Vagina (tissue), 2 donors: ENCODE data around the gene PM20D1. TPM values are rescaled to one million over a fixed set of nuclear protein-coding genes. Genes with fewer than 3 reads are reported as not detected.

ENCODE experiments used
- DNase-seq, 2 donors: peaks; one replicate each; pipeline ENCODE4 v3.0.0-alpha.2; 2017; ENCODE audit errors: extremely low spot score in 2 of 2
- H3K27ac ChIP-seq: fragments of 200-600 bp; sonication (generic); one replicate; pipeline ENCODE4 v1.5.1; 2019
- H3K27me3 ChIP-seq: fragments of 200-600 bp; sonication (generic); one replicate; pipeline ENCODE4 v1.5.1; 2019
- H3K36me3 ChIP-seq, 2 donors: fragments of 200-600 bp; sonication (generic); one replicate each; pipeline ENCODE4 v1.5.1; 2017 to 2019
- H3K4me1 ChIP-seq: fragments of 200-600 bp; sonication (generic); one replicate; pipeline ENCODE4 v1.5.1; 2019
- H3K4me3 ChIP-seq, 2 donors: fragments of 200-600 bp; sonication (generic); 1 replicate in 1 of 2; 2 replicates in 1 of 2; pipeline ENCODE4 v1.5.1; 2016 to 2019
- H3K9me3 ChIP-seq: fragments of 200-600 bp; sonication (generic); one replicate; pipeline ENCODE4 v1.5.1; 2019
- POLR2A ChIP-seq, 2 donors: fragments of 450-650 bp; IDR thresholded peaks; one replicate each; pipeline ENCODE4 v1.6.1; 2017; ENCODE audit warnings: antibody characterized with exemption in 2 of 2, mild to moderate bottlenecking in 2 of 2, moderate library complexity in 2 of 2
- POLR2AphosphoS5 ChIP-seq, 2 donors: sonication (generic); formaldehyde crosslinking; IDR thresholded peaks; one replicate each; pipeline ENCODE4 v1.9.0; 2017; ENCODE audit warnings: antibody characterized with exemption in 2 of 2, mild to moderate bottlenecking in 2 of 2, low read depth in 1 of 2; ENCODE audit not compliant: insufficient read depth in 1 of 2
- intact Hi-C: fragments of 100-400 bp; cut with DNase I; formaldehyde crosslinking; loops from one replicate; pipeline ENCODE4 v1.15.1; 2023
- total RNA-seq: library from RNA; depleted of rRNA; stranded (reverse); fragments of >200 nt; gene quantifications from one replicate; pipeline ENCODE4 v1.2.3, GENCODE V29; 2016
- TF ChIP-seq, protein P1 (sequence below), 3 experiments: fragments of 450-650 bp in 2 of 3; fragments of 200-600 bp in 1 of 3; sonication (generic) in 1 of 3; IDR thresholded peaks; one replicate each; pipeline ENCODE4 v1.5.1; 2017 to 2019; ENCODE audit warnings: antibody characterized with exemption in 3 of 3, mild to moderate bottlenecking in 2 of 3, moderate library complexity in 2 of 3

Gene PM20D1
- total RNA-seq, 1 donor from 2014 or later = not detected

GRCh38 chr1:205794011-205794730 is 55.8 kb downstream of the PM20D1 start:
- Histone ChIP-seq H3K27me3 (no peaks in the 10 kb centered on the region), H3K27ac (no peak overlapping the region), H3K4me3 (no peak overlapping the region), H3K36me3 (peaks cover 0 to 62% of the 10 kb centered on the region in 2 donors), H3K4me1 (no peaks in the 10 kb centered on the region), H3K9me3 (no peaks in the 10 kb centered on the region)
- no peak for DNase-seq
- intact Hi-C loops = loop anchor here (10.0 kb wide), 2 partner anchors 181 to 311 kb away; no protein-coding TSS in a partner anchor
- TF ChIP-seq POLR2AphosphoS5 (IDR thresholded peaks at IDR 0.05; ENCODE audit: insufficient read depth in 1 of 2, low read depth in 1 of 2) (no peak), POLR2A (IDR thresholded peaks at IDR 0.05) (no peak)
- TF ChIP-seq, protein P1, sequence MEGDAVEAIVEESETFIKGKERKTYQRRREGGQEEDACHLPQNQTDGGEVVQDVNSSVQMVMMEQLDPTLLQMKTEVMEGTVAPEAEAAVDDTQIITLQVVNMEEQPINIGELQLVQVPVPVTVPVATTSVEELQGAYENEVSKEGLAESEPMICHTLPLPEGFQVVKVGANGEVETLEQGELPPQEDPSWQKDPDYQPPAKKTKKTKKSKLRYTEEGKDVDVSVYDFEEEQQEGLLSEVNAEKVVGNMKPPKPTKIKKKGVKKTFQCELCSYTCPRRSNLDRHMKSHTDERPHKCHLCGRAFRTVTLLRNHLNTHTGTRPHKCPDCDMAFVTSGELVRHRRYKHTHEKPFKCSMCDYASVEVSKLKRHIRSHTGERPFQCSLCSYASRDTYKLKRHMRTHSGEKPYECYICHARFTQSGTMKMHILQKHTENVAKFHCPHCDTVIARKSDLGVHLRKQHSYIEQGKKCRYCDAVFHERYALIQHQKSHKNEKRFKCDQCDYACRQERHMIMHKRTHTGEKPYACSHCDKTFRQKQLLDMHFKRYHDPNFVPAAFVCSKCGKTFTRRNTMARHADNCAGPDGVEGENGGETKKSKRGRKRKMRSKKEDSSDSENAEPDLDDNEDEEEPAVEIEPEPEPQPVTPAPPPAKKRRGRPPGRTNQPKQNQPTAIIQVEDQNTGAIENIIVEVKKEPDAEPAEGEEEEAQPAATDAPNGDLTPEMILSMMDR (IDR thresholded peaks at IDR 0.05) = no peak

DNA sequence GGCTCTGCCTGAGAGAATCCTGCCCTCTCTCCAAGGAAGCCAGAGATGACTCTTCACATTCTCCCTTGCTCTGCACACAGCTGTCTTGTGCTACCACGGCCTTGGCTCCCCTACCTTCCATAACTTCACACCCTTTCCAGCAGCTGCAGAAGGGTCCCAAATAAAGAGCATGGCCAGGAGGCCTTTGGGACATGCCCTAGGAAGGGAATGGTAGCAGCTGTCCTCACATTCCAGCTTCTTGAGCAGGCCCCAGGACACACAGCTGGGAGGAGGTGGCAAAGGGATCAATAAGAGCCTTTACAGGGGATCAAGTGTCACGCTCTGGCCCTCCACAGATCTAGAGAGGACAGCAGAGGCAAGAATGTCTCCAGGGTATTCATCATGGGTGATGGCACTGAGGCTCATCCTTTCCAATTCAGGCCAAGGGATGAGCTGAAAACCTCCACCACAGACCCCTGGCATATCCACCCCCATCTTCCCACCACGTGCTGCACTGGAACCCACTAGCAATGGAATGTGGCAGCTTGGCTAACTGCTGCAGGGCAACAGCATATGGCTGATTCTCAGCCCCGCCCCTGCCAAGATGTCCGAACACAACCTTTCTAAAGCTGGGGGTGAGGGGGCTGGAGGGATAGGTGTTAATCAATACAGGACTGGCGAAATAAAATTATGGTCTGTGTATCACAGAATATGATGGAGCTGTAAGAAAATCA is 56.8 kb downstream of the PM20D1 start:
- Histone ChIP-seq H3K36me3 (peaks cover 0 to 51% of the 10 kb centered on the region in 2 donors), H3K9me3 (no peaks in the 10 kb centered on the region), H3K27me3 (no peaks in the 10 kb centered on the region), H3K4me3 (no peak overlapping the region), H3K4me1 (no peaks in the 10 kb centered on the region), H3K27ac (no peak overlapping the region)
- no peak for DNase-seq
- intact Hi-C loops = loop anchor here (10.0 kb wide), 2 partner anchors 182 to 312 kb away; no protein-coding TSS in a partner anchor
- TF ChIP-seq, protein P1 (IDR thresholded peaks at IDR 0.05) = no peak
- no peak for TF ChIP-seq POLR2A (IDR thresholded peaks at IDR 0.05)
- TF ChIP-seq POLR2AphosphoS5 (IDR thresholded peaks at IDR 0.05; ENCODE audit: insufficient read depth in 1 of 2, low read depth in 1 of 2) = no peak

- Histone ChIP-seq H3K4me3 (no peak overlapping the region), H3K27me3 (no peaks in the 10 kb centered on the region), H3K4me1 (no peaks in the 10 kb centered on the region), H3K36me3 (peaks cover 0 to 45% of the 10 kb centered on the region in 2 donors), H3K27ac (no peak overlapping the region), H3K9me3 (no peaks in the 10 kb centered on the region)
- TF ChIP-seq POLR2AphosphoS5 (IDR thresholded peaks at IDR 0.05; ENCODE audit: insufficient read depth in 1 of 2, low read depth in 1 of 2) (no peak), POLR2A (IDR thresholded peaks at IDR 0.05) (no peak)
- TF ChIP-seq, protein P1 (IDR thresholded peaks at IDR 0.05) = no peak
- intact Hi-C loops = loop anchor here (10.0 kb wide), 2 partner anchors 182 to 312 kb away; no protein-coding TSS in a partner anchor
- no peak for DNase-seq
Measured at GRCh38 chr1:205792481-205792881, 57.5 kb downstream of the PM20D1 start.

- TF ChIP-seq, protein P1 (IDR thresholded peaks at IDR 0.05) = peak; percentile 58 to 66 (median 62)
- TF ChIP-seq POLR2A (IDR thresholded peaks at IDR 0.05) (no peak), POLR2AphosphoS5 (IDR thresholded peaks at IDR 0.05; ENCODE audit: insufficient read depth in 1 of 2, low read depth in 1 of 2) (no peak)
- H3K27me3 ChIP-seq = no peaks in the 10 kb centered on the region
- no peak overlapping the region for H3K4me3 ChIP-seq
- H3K4me1 ChIP-seq = no peaks in the 10 kb centered on the region
- DNase-seq = no peak
- H3K36me3 ChIP-seq = peaks cover 0 to 37% of the 10 kb centered on the region in 2 donors
- intact Hi-C loops = loop anchor here (10.0 kb wide), 2 partner anchors 183 to 313 kb away; no protein-coding TSS in a partner anchor
- H3K27ac ChIP-seq = no peak overlapping the region
- H3K9me3 ChIP-seq = no peaks in the 10 kb centered on the region
Measured at GRCh38 chr1:205791568-205792180, 58.3 kb downstream of the PM20D1 start.
